ENCODE measurements around the gene SLC6A15. TPM values are rescaled to one million over a fixed set of nuclear protein-coding genes. Genes with fewer than 3 reads are reported as not detected.

The SLC6A15 gene
- total and polyA plus RNA-seq, 12 donors = not detected

- Histone ChIP-seq H3K4me1 (no peaks in the 10 kb centered on the region), H3K9me3 (no peaks in the 10 kb centered on the region)
Measured at GRCh38 chr12:84814664-84815245, 97.8 kb downstream of the SLC6A15 start.

DNA sequence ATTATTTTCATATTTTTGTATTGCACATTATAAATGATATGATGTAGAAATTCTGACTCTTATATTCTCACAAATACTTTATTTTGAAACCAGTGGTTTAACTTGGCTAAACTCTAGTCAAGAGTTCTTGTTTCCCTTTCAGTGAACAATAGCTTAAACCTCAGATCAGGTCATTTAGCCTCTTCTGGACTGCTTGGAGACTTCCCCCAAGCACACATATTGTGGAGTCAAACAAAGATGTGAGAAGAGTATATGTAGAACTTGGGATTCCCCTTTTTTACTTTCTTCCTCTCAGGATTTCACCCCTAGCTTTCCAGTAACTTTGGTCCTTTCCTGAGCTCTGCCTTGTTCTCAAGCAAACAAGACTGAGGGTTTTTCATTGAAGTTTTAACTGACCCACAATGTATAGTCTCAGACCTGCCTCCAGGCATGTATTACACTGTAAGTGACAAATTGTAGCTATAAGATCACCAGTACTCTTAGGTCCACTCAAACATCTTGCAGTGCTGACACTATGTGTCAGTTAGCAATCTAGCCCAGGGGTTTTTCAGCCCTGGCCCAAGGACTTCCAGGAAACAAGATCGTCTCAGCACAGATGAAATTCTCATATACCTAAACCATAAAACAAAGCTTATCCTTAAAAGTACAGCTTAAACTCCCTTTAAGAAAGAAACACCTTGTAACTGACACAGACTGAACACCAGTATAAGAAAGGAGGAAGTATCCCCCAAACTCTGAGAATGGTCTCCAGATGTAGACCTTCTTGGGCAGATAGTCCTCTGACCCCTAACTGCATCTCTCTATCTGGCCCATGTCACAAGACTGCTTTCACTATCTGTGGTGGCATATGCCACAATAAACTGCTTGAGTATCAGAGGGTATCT is 98.6 kb downstream of the SLC6A15 start:
- TF ChIP-seq, protein P1, sequence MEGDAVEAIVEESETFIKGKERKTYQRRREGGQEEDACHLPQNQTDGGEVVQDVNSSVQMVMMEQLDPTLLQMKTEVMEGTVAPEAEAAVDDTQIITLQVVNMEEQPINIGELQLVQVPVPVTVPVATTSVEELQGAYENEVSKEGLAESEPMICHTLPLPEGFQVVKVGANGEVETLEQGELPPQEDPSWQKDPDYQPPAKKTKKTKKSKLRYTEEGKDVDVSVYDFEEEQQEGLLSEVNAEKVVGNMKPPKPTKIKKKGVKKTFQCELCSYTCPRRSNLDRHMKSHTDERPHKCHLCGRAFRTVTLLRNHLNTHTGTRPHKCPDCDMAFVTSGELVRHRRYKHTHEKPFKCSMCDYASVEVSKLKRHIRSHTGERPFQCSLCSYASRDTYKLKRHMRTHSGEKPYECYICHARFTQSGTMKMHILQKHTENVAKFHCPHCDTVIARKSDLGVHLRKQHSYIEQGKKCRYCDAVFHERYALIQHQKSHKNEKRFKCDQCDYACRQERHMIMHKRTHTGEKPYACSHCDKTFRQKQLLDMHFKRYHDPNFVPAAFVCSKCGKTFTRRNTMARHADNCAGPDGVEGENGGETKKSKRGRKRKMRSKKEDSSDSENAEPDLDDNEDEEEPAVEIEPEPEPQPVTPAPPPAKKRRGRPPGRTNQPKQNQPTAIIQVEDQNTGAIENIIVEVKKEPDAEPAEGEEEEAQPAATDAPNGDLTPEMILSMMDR (IDR thresholded peaks at IDR 0.05) = no peak
- no peak for ATAC-seq
- WGBS, 2 donors = 90 to 94% methylated on average over 1 of the region's 1 CpG
- Histone ChIP-seq H3K9me3 (no peaks in the 10 kb centered on the region), H3K27ac (no peak overlapping the region), H3K4me1 (no peaks in the 10 kb centered on the region), H3K4me3 (no peak overlapping the region), H3K36me3 (no peaks in the 10 kb centered on the region), H3K27me3 (no peaks in the 10 kb centered on the region)
- no peak for DNase-seq
- intact Hi-C loops (cut with DNase I) = no loop called here

More at GRCh38 chr12:84814664-84815245, 97.8 kb downstream of the SLC6A15 start:
- Histone ChIP-seq H3K4me3 (no peak overlapping the region), H3K36me3 (no peaks in the 10 kb centered on the region), H3K27me3 (no peaks in the 10 kb centered on the region), H3K27ac (no peak overlapping the region)
- ATAC-seq (no peak), DNase-seq (no peak)
- TF ChIP-seq, protein P1 (IDR thresholded peaks at IDR 0.05) = no peak
- intact Hi-C loops (cut with DNase I) = no loop called here
- WGBS, 2 donors = 90% methylated on average over 4 of the region's 4 CpGs

GRCh38 chr12:84811291-84811690 is 101.3 kb downstream of the SLC6A15 start:
- intact Hi-C loops (cut with DNase I) = no loop called here
- DNase-seq = no peak
- Histone ChIP-seq H3K27me3 (no peaks in the 10 kb centered on the region), H3K36me3 (no peaks in the 10 kb centered on the region), H3K4me1 (no peaks in the 10 kb centered on the region), H3K9me3 (no peaks in the 10 kb centered on the region), H3K27ac (no peak overlapping the region), H3K4me3 (no peak overlapping the region)
- WGBS, 2 donors = 75 to 88% methylated on average over 3 of the region's 3 CpGs
- ATAC-seq = no peak
- TF ChIP-seq, protein P1 (IDR thresholded peaks at IDR 0.05) = no peak

GRCh38 chr12:84810611-84811010 is 102.0 kb downstream of the SLC6A15 start:
- WGBS, 2 donors = 88 to 89% methylated on average over 1 of the region's 1 CpG

More at GRCh38 chr12:84810611-84811010, 102.0 kb downstream of the SLC6A15 start:
- Histone ChIP-seq H3K4me3 (no peak overlapping the region), H3K4me1 (no peaks in the 10 kb centered on the region), H3K27ac (no peak overlapping the region), H3K36me3 (no peaks in the 10 kb centered on the region), H3K9me3 (no peaks in the 10 kb centered on the region), H3K27me3 (no peaks in the 10 kb centered on the region)
- TF ChIP-seq, protein P1 (IDR thresholded peaks at IDR 0.05) = no peak
- intact Hi-C loops (cut with DNase I) = no loop called here
- ATAC-seq = no peak
- no peak for DNase-seq

Other genes starting within 250 kb of the SLC6A15 start
- 1 to 10 TPM in 1 of 10 donors, under 1 TPM in 4, not detected in 5; 0.34 to 1.0 (median 0.47) TPM for gene TSPAN19, start 123.5 kb upstream of the SLC6A15 start, total RNA-seq
- under 1 TPM; 0.06 to 0.80 TPM for gene TSPAN19, start 123.5 kb upstream of the SLC6A15 start, polyA plus RNA-seq
- gene LRRIQ1, start 123.6 kb upstream of the SLC6A15 start, total RNA-seq = under 1 TPM in 9 of 10 donors, not detected in 1; 0.04 to 0.79 (median 0.14) TPM
- gene LRRIQ1, start 123.6 kb upstream of the SLC6A15 start, polyA plus RNA-seq = under 1 TPM; 0.15 to 0.16 TPM